Measurements from ENCODE around the gene PDGFB. TPM values are rescaled to one million over a fixed set of nuclear protein-coding genes. Genes with fewer than 3 reads are reported as not detected.

PDGFB gene
- total RNA-seq, 2 donors from 2014 or later: 21.9 to 22.0 TPM

Other genes starting within 250 kb of the PDGFB start
- 10 to 100 TPM in 1 of 2 donors, 1 to 10 TPM in 1; 9.1 to 12.5 TPM for gene APOBEC3C, start 230.7 kb downstream of the PDGFB start, total RNA-seq
- 1 to 10 TPM in 1 of 2 donors, not detected in 1; 1.4 TPM for gene APOBEC3D, start 223.9 kb downstream of the PDGFB start, total RNA-seq
- gene APOBEC3F, start 204.1 kb downstream of the PDGFB start, total RNA-seq: 1 to 10 TPM; 3.4 to 6.3 TPM
- gene APOBEC3G, start 167.7 kb downstream of the PDGFB start, total RNA-seq: 1 to 10 TPM; 2.5 to 3.2 TPM
- gene APOBEC3H, start 147.7 kb downstream of the PDGFB start, total RNA-seq: 1 to 10 TPM in 1 of 2 donors, not detected in 1; 1.3 TPM
- 100 to 1,000 TPM in 1 of 2 donors, 10 to 100 TPM in 1; 62.0 to 111 TPM for gene CBX7, start 92.3 kb downstream of the PDGFB start, total RNA-seq
- 1,000 to 10,000 TPM in 1 of 2 donors, 100 to 1,000 TPM in 1; 440 to 1,190 TPM for gene RPL3, start 74.6 kb upstream of the PDGFB start, total RNA-seq
- 10 to 100 TPM; 29.4 to 29.5 TPM for gene SYNGR1, start 105.0 kb upstream of the PDGFB start, total RNA-seq
- gene TAB1, start 154.8 kb upstream of the PDGFB start, total RNA-seq: 10 to 100 TPM; 13.0 to 13.7 TPM
- gene MGAT3, start 212.0 kb upstream of the PDGFB start, total RNA-seq: 10 to 100 TPM in 1 of 2 donors, 1 to 10 TPM in 1; 2.9 to 11.3 TPM

Data from right atrium auricular region (tissue), 2 donors.